Measurements from ENCODE around the gene GZMB. TPM values are rescaled to one million over a fixed set of nuclear protein-coding genes. Genes with fewer than 3 reads are reported as not detected.

The GZMB gene
- total and polyA plus RNA-seq, 2 of the 13 experiments (the other 11 are each of a cell fraction or from before 2014, with no cell fraction given), result 0.12 TPM; not detected in 1

- TF ChIP-seq ZBTB49 (CRISPR knock-in tag; IDR thresholded peaks at IDR 0.05; ENCODE audit: borderline replicate concordance), result no peak
- no peak for TF ChIP-seq TBP (CRISPR knock-in tag; IDR thresholded peaks at IDR 0.05)
- no peak for TF ChIP-seq TEF (CRISPR knock-in tag; IDR thresholded peaks at IDR 0.05)
- TF ChIP-seq ZSCAN25 (CRISPR knock-in tag; IDR thresholded peaks at IDR 0.05), result no peak
Measured at GRCh38 chr14:24606297-24606696, 27.7 kb downstream of the GZMB start (continued).

DNA sequence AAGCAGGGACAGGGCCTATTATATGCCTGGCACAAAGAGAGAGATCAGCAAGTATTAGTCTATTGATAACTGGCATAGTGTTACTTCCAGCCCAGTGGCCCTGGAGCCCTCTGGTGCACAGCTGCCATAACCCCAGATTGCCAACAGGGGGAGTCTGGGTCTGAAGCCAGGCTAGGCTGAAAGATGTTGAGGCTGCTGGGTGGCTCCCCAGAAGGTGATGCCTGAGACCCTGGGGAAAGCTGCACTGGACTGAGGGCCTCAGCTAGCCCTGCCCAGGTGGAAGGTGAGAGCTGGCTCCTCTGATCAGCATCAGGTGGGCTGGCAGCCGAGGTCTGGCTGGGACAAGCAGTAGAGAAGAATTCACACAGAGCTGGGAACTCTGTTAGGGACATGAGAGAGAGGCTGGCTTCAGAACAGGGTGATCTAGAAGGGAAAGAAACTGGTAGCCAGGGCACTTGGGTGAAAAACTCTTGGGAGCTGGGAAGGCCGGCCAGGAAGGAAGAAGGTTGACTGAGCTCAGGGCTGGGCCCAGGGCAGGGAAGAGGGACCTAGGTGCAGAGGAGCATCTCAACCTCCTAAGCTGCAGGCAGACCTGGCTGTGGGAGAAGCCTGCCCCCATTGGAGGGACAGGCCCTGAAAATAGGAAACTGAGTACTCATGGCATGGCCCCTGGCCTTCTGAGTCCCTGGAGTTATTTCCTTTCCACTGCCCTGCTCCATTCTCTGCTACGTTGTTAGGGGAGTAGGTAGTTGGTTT is 28.4 kb downstream of the GZMB start:
- in situ Hi-C loops (cut with HindIII; ENCODE audit: extremely low pct_ligation_motif_present, low pct_unique_long_range_greater_than_20kb), result no loop called here
- H3K4me2 ChIP-seq (ENCODE audit: low read depth, low read length), result no peak overlapping the region
- CTCF ChIA-PET (ENCODE audit: low intra/inter-chr PET ratio, low total read pairs), result interaction anchor here (0.8 to 1.9 kb wide), 2 partner anchors 73 to 124 kb away, joined by 4 to 8 read pairs; no protein-coding TSS in a partner anchor
- FAIRE-seq, result peak; percentile 70
- H3K4me3 ChIP-seq (replicated peaks in 1 of 3; ENCODE audit: insufficient read depth in 1 of 3, low read depth in 2 of 3, low read length in 3 of 3), result no peak overlapping the region
- WGBS (ENCODE audit: low lambda C conversion rate), result 8% methylated on average over 3 of the region's 3 CpGs
- no peaks in the 10 kb centered on the region for H4K20me1 ChIP-seq (ENCODE audit: insufficient read depth, low read length)
- no peak overlapping the region for H2AFZ ChIP-seq (ENCODE audit: low read length)
- BruUV-seq (replicated peaks), result no TSS peak
- H3K79me2 ChIP-seq (ENCODE audit: insufficient read depth, low read length), result no peaks in the 10 kb centered on the region
- intact Hi-C loops (cut with micrococcal nuclease; ENCODE audit: unreplicated experiment), result loop anchor here (1.0 kb wide), 1 partner anchor 124 kb away; no protein-coding TSS in a partner anchor
- peak; percentile 54 for DNase-seq (ENCODE audit: low spot score)
- H3K4me1 ChIP-seq (ENCODE audit: insufficient read depth, low read length), result peaks cover 7% of the 10 kb centered on the region; the same call in 1 of the 2 replicates
- peak; percentile 93 for ATAC-seq
- H3K9me3 ChIP-seq (ENCODE audit: low read length), result no peaks in the 10 kb centered on the region
- no peaks in the 10 kb centered on the region for H3K36me3 ChIP-seq (replicated peaks in 1 of 2; ENCODE audit: control insufficient read depth in 1 of 2, insufficient read depth in 2 of 2, low read length in 2 of 2)
- H3K9ac ChIP-seq (ENCODE audit: insufficient read depth, low read depth, low read length), result no peak overlapping the region
- no peaks in the 10 kb centered on the region; a peak in 1 of 5 replicates for H3K27me3 ChIP-seq (ENCODE audit: control insufficient read depth in 1 of 2, insufficient read depth in 2 of 2, low read length in 2 of 2)
- POLR2A ChIA-PET, result no interaction called here
- no peak overlapping the region for H3K27ac ChIP-seq (ENCODE audit: extremely low read length, insufficient read depth, low read length)
- TF ChIP-seq ZNF431 (CRISPR knock-in tag; IDR thresholded peaks at IDR 0.05; ENCODE audit: borderline replicate concordance, low read depth) (no peak), KDM4B (CRISPR knock-in tag; IDR thresholded peaks at IDR 0.05) (0 out of 2 replicates have a peak, but pooled peaks have one; percentile 45), MTA3 (CRISPR knock-in tag; IDR thresholded peaks at IDR 0.05) (no peak), SMC3 (IDR thresholded peaks at IDR 0.05; ENCODE audit: low read length) (peak; percentile 55), JUND (CRISPR knock-in tag; IDR thresholded peaks at IDR 0.05) (0 out of 2 replicates have a peak, but pooled peaks have one; percentile 10), HNRNPK (IDR thresholded peaks at IDR 0.05; ENCODE audit: low read depth, low read length, poor library complexity, severe bottlenecking) (no peak), ZNF7 (CRISPR knock-in tag; IDR thresholded peaks at IDR 0.05) (no peak), ZNF839 (CRISPR knock-in tag; IDR thresholded peaks at IDR 0.05; ENCODE audit: borderline replicate concordance) (0 out of 2 replicates have a peak, but pooled peaks have one; percentile 53), ZNF138 (CRISPR knock-in tag; IDR thresholded peaks at IDR 0.05; ENCODE audit: low read depth) (no peak), ZNF558 (CRISPR knock-in tag; IDR thresholded peaks at IDR 0.05; ENCODE audit: borderline replicate concordance) (0 out of 2 replicates have a peak, but pooled peaks have one; percentile 35), ZNF850 (CRISPR knock-in tag; conservative IDR thresholded peaks at IDR 0.05) (no peak)
- TF ChIP-seq, protein P1, sequence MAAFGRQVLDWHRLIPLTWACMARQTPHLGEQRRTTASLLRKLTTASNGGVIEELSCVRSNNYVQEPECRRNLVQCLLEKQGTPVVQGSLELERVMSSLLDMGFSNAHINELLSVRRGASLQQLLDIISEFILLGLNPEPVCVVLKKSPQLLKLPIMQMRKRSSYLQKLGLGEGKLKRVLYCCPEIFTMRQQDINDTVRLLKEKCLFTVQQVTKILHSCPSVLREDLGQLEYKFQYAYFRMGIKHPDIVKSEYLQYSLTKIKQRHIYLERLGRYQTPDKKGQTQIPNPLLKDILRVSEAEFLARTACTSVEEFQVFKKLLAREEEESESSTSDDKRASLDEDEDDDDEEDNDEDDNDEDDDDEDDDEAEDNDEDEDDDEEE (CRISPR knock-in tag; IDR thresholded peaks at IDR 0.05), result no peak
